Naive thymus-derived CD4-positive, alpha-beta T cell (primary cell): Measurements from ENCODE around the gene CYCS. TPM values are rescaled to one million over a fixed set of nuclear protein-coding genes. Genes with fewer than 3 reads are reported as not detected.
"Not testable (repeated sequence)": the region's sequence is repeated elsewhere in the genome, so short reads cannot be mapped to it uniquely, and the experiment has no call there.

Experiments
- ATAC-seq: fragments of 150-1000 bp; cut with Tn5 transposase; 2 replicates; pipeline ENCODE4 v1.10.0; 2021; ENCODE audit warnings: mild to moderate bottlenecking, moderate library complexity
- CTCF ChIA-PET: fragments of 350-600 bp; sonication (Branson Sonifier 250); formaldehyde crosslinking; loops from one replicate; lab custom pipeline; 2021; ENCODE audit warnings: antibody characterized with exemption; lab: Charles Lee
- POLR2A ChIA-PET: fragments of 350-600 bp; sonication (Branson Sonifier 250); formaldehyde crosslinking; loops from one replicate; lab custom pipeline; 2021; ENCODE audit warnings: antibody characterized with exemption, inconsistent platforms; lab: Charles Lee
- DNase-seq, 9 donors: peaks; one replicate each; pipeline versions ENCODE4 v3.0.0 to v3.0.0-alpha.2; 2020 to 2022; ENCODE audit warnings: mixed read lengths in 1 of 9
- H3K27ac ChIP-seq: one replicate; pipeline ENCODE4 v1.7.0; 2013; ENCODE audit warnings: mild to moderate bottlenecking, low read depth, low read length, moderate library complexity
- H3K27me3 ChIP-seq, 2 donors: one replicate each; pipeline ENCODE4 v1.7.0; 2013; ENCODE audit warnings: low read length in 2 of 2, mild to moderate bottlenecking in 2 of 2, moderate library complexity in 2 of 2; ENCODE audit not compliant: control insufficient read depth in 2 of 2, insufficient read depth in 2 of 2
- H3K36me3 ChIP-seq, 3 experiments: 1 replicate in 2 of 3; 2 replicates in 1 of 3; pipeline ENCODE4 v1.7.0; 2013; ENCODE audit warnings: low read length in 3 of 3, mild to moderate bottlenecking in 3 of 3, moderate library complexity in 1 of 3; ENCODE audit not compliant: insufficient read depth in 3 of 3, control insufficient read depth in 2 of 3
- H3K4me1 ChIP-seq, 2 donors: one replicate each; pipeline ENCODE4 v1.7.0; 2013; ENCODE audit warnings: low read length in 2 of 2, mild to moderate bottlenecking in 2 of 2, moderate library complexity in 1 of 2; ENCODE audit not compliant: control insufficient read depth in 2 of 2, insufficient read depth in 2 of 2
- H3K4me3 ChIP-seq: 2 replicates; pipeline ENCODE4 v1.7.0; 2013; ENCODE audit warnings: mild to moderate bottlenecking, low read length
- H3K9me3 ChIP-seq, 3 experiments: 1 replicate in 2 of 3; 2 replicates in 1 of 3; pipeline ENCODE4 v1.7.0; 2013; ENCODE audit warnings: low read length in 3 of 3; ENCODE audit not compliant: control insufficient read depth in 2 of 3
- H3K27ac Mint-ChIP-seq, 9 donors: one replicate each; pipeline ENCODE4 v1.8.0; 2020 to 2022; ENCODE audit warnings: mixed read lengths in 9 of 9, mild to moderate bottlenecking in 8 of 9, moderate library complexity in 5 of 9, inconsistent platforms in 2 of 9
- H3K27me3 Mint-ChIP-seq, 5 donors: one replicate each; pipeline ENCODE4 v1.8.0; 2021 to 2022; ENCODE audit warnings: mixed read lengths in 5 of 5, mild to moderate bottlenecking in 1 of 5
- H3K36me3 Mint-ChIP-seq, 5 donors: one replicate each; pipeline ENCODE4 v1.8.0; 2020 to 2022; ENCODE audit warnings: mixed read lengths in 5 of 5, mild to moderate bottlenecking in 3 of 5, inconsistent platforms in 1 of 5
- H3K4me1 Mint-ChIP-seq, 7 donors: one replicate each; pipeline ENCODE4 v1.8.0; 2020 to 2022; ENCODE audit warnings: mixed read lengths in 7 of 7, mild to moderate bottlenecking in 3 of 7, inconsistent platforms in 1 of 7
- H3K4me3 Mint-ChIP-seq, 10 donors: one replicate each; pipeline ENCODE4 v1.8.0; 2020 to 2022; ENCODE audit warnings: mild to moderate bottlenecking in 10 of 10, mixed read lengths in 10 of 10, moderate library complexity in 6 of 10, inconsistent platforms in 2 of 10
- H3K9me3 Mint-ChIP-seq, 11 donors: one replicate each; pipeline ENCODE4 v1.8.0; 2020 to 2022; ENCODE audit warnings: mixed read lengths in 11 of 11, mild to moderate bottlenecking in 4 of 11, inconsistent platforms in 1 of 11, moderate library complexity in 1 of 11
- intact Hi-C, 2 donors: fragments of 100-400 bp; cut with micrococcal nuclease; formaldehyde crosslinking; loops; one replicate each; pipeline ENCODE4 v1.15.1; 2023
- polyA plus RNA-seq, 2 donors: library from polyadenylated mRNA; unstranded; fragments of 300-500 nt; fragmentation: Illumina TruSeq; gene quantifications; one replicate each; pipeline ENCODE4 v1.2.3, GENCODE V29; 2021
- total RNA-seq, 6 experiments: library from RNA in 5 of 6; stranded (reverse) in 5 of 6; gene quantifications; 1 replicate in 5 of 6; 2 replicates in 1 of 6; pipeline ENCODE4 v1.2.3 and lab custom pipeline; 2021 to 2026

The CYCS gene
- total and polyA plus RNA-seq, 7 experiments from 2014 or later: 40.4 to 130 (median 114) TPM

DNA sequence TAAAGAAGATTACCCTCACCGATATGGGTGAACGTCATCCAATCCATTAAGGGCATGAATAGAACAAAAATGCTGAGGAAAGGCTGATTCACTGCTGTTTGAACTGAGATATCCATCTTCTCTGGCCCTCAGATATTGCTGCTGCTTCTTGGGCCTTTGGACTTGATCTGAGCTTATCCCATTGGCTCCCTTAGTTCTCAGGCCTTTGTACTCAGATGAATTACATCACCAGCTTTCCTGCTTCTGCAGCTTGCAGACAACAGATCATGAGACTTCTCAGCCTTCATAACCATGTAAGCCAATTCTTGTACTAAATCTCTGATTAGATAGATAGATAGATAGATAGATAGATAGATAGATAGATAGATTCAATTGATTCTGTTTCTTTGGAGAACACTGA is 40.2 kb downstream of the CYCS start:
- Mint-ChIP-seq H3K9me3 (peaks cover 0 to 2% (median 0%) of the 10 kb centered on the region in 11 donors), H3K27me3 (peaks cover 0 to 31% (median 5%) of the 10 kb centered on the region in 5 donors), H3K4me3 (no peak overlapping the region), H3K36me3 (peaks cover 0 to 3% (median 0%) of the 10 kb centered on the region in 5 donors), H3K27ac (no peak overlapping the region), H3K4me1 (peaks cover 0 to 2% (median 0%) of the 10 kb centered on the region in 7 donors)
- ChIA-PET POLR2A (no interaction called here), CTCF (interaction anchor here (2.5 kb wide), 1 partner anchor 273 kb away, joined by 6 read pairs; no protein-coding TSS in a partner anchor)
- intact Hi-C loops: no loop called here
- no peaks in the 10 kb centered on the region for H3K36me3 ChIP-seq
- H3K4me3 ChIP-seq: no peak overlapping the region
- ATAC-seq (no peak), DNase-seq (no peak)
- no peak overlapping the region for H3K27ac ChIP-seq
- H3K9me3 ChIP-seq: no peaks in the 10 kb centered on the region
- no peaks in the 10 kb centered on the region for H3K27me3 ChIP-seq
- no peaks in the 10 kb centered on the region for H3K4me1 ChIP-seq

DNA sequence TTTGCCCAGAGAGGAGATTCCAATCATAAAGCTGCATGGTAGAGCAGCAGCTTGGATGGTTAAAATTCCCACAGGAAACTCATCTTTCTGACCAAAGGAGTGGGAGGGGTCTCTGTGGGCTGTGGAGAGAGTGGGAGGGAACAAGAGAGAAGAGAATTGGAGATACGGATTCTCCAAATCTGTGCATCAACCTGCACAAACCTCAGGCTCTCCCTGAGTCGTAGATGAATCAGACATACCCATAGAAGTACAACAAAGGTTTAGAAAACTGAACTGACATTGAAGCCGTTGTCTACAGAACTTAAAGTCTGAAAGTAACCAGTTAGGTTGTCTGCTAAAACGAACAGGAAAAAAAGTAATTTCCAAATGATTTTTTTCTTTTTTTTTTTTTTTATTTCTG is 41.9 kb downstream of the CYCS start:
- ATAC-seq: no peak
- H3K27ac Mint-ChIP-seq: no peak overlapping the region
- H3K4me3 Mint-ChIP-seq: no peak overlapping the region
- H3K4me1 ChIP-seq: no peaks in the 10 kb centered on the region
- no peak for DNase-seq
- peaks cover 0 to 3% (median 0%) of the 10 kb centered on the region in 5 donors for H3K36me3 Mint-ChIP-seq
- no peaks in the 10 kb centered on the region for H3K27me3 ChIP-seq
- peaks cover 0 to 2% (median 0%) of the 10 kb centered on the region in 11 donors for H3K9me3 Mint-ChIP-seq
- H3K4me1 Mint-ChIP-seq: peaks cover 0 to 2% (median 0%) of the 10 kb centered on the region in 7 donors
- H3K27me3 Mint-ChIP-seq: peaks cover 0 to 36% (median 5%) of the 10 kb centered on the region in 5 donors
- H3K4me3 ChIP-seq: no peak overlapping the region
- intact Hi-C loops: no loop called here
- H3K36me3 ChIP-seq: no peaks in the 10 kb centered on the region
- POLR2A ChIA-PET: no interaction called here
- H3K27ac ChIP-seq: no peak overlapping the region
- CTCF ChIA-PET: interaction anchor here (1.1 kb wide), 1 partner anchor 271 kb away, joined by 3 read pairs; no protein-coding TSS in a partner anchor
- no peaks in the 10 kb centered on the region for H3K9me3 ChIP-seq

DNA sequence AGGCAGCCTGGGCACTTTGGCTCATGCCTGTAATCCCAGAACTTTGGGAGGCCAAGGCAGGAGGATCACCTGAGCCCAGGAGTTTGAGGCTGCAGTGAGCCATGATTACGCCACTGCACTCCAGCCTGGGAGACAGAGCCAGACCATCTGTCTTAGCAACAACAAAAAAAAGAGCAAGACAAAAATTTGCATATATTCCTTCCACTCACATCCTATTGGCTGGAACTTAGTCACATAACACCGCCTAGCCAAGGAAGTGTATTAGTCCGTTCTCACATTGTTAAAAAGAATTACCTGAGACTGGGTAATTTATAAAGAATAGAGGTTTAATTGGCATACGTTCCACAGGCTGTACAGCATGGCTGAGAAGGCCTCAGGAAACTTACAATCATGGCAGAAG is 43.0 kb downstream of the CYCS start:
- H3K4me1 Mint-ChIP-seq, H3K36me3 Mint-ChIP-seq, intact Hi-C loops, DNase-seq, H3K27ac ChIP-seq, ATAC-seq, H3K36me3 ChIP-seq, H3K9me3 ChIP-seq, H3K27me3 ChIP-seq, H3K4me3 ChIP-seq, H3K4me1 ChIP-seq, H3K9me3 Mint-ChIP-seq, H3K27ac Mint-ChIP-seq, H3K4me3 Mint-ChIP-seq: not testable (repeated sequence)
- CTCF ChIA-PET: interaction anchor here (0.6 to 1.1 kb wide), 3 partner anchors 10 to 270 kb away, joined by 3 to 7 read pairs (median 3); no protein-coding TSS in a partner anchor
- peaks cover 0 to 41% (median 5%) of the 10 kb centered on the region in 5 donors for H3K27me3 Mint-ChIP-seq
- POLR2A ChIA-PET: interaction anchor here (0.7 kb wide), 1 partner anchor 261 kb away, joined by 3 read pairs; no protein-coding TSS in a partner anchor

GRCh38 chr7:25077096-25077495 is 48.0 kb downstream of the CYCS start:
- no peak overlapping the region for H3K27ac Mint-ChIP-seq
- H3K4me3 Mint-ChIP-seq: no peak overlapping the region
- DNase-seq (no peak), ATAC-seq (no peak)
- intact Hi-C loops: no loop called here
- ChIA-PET POLR2A (no interaction called here), CTCF (interaction anchor here (3.2 kb wide), 1 partner anchor 16 kb away, joined by 12 read pairs; no protein-coding TSS in a partner anchor)
- no peaks in the 10 kb centered on the region for H3K9me3 Mint-ChIP-seq
- no peaks in the 10 kb centered on the region for H3K9me3 ChIP-seq
- no peaks in the 10 kb centered on the region for H3K36me3 ChIP-seq
- peaks cover 0 to 18% (median 0%) of the 10 kb centered on the region in 5 donors for H3K27me3 Mint-ChIP-seq
- H3K4me1 ChIP-seq: no peaks in the 10 kb centered on the region
- no peaks in the 10 kb centered on the region for H3K36me3 Mint-ChIP-seq
- no peak overlapping the region for H3K27ac ChIP-seq
- no peaks in the 10 kb centered on the region for H3K27me3 ChIP-seq
- H3K4me1 Mint-ChIP-seq: peaks cover 0 to 10% (median 0%) of the 10 kb centered on the region in 7 donors
- H3K4me3 ChIP-seq: no peak overlapping the region

GRCh38 chr7:25075459-25075858 is 49.6 kb downstream of the CYCS start:
- CTCF ChIA-PET: interaction anchor here (3.2 kb wide), 1 partner anchor 18 kb away, joined by 12 read pairs; no protein-coding TSS in a partner anchor
- intact Hi-C loops: no loop called here
- Histone ChIP-seq H3K27me3 (no peaks in the 10 kb centered on the region), H3K4me3 (no peak overlapping the region), H3K27ac (no peak overlapping the region), H3K4me1 (no peaks in the 10 kb centered on the region), H3K36me3 (no peaks in the 10 kb centered on the region), H3K9me3 (no peaks in the 10 kb centered on the region)
- Mint-ChIP-seq H3K36me3 (no peaks in the 10 kb centered on the region), H3K9me3 (no peaks in the 10 kb centered on the region), H3K27me3 (peaks cover 0 to 15% (median 0%) of the 10 kb centered on the region in 5 donors), H3K27ac (no peak overlapping the region), H3K4me3 (no peak overlapping the region), H3K4me1 (peaks cover 0 to 10% (median 0%) of the 10 kb centered on the region in 7 donors)
- POLR2A ChIA-PET: no interaction called here
- ATAC-seq (no peak), DNase-seq (peak in 1 of 9 donors; percentile 27)

DNA sequence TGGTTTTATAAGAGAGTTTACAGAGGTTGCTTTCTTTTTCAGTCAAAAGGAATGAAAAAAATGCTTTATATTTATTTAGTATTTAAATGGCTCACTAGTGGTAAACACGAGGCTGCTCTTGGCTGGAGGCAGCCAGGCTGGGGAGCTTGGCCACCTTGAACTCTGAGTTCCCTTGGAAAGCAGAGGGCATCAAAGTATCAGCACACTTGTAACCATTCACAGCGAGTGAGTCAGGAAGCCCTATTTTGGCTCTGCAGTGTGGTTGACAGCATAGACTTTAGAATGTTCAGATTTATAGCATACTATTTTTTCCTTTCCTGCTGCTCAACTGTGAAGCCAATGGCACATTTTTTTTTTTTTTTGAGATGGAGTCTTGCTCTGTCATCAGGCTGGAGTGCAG is 51.6 kb downstream of the CYCS start:
- H3K4me3 Mint-ChIP-seq: no peak overlapping the region
- H3K27me3 Mint-ChIP-seq: peaks cover 0 to 9% (median 0%) of the 10 kb centered on the region in 5 donors
- Histone ChIP-seq H3K36me3 (no peaks in the 10 kb centered on the region), H3K4me3 (no peak overlapping the region), H3K4me1 (no peaks in the 10 kb centered on the region), H3K9me3 (no peaks in the 10 kb centered on the region), H3K27me3 (no peaks in the 10 kb centered on the region), H3K27ac (no peak overlapping the region)
- ATAC-seq: no peak
- DNase-seq: no peak
- CTCF ChIA-PET: interaction anchor here (4.2 kb wide), 1 partner anchor 252 kb away, joined by 56 read pairs; no protein-coding TSS in a partner anchor
- intact Hi-C loops: loop anchor here in 1 of 2 donors (5.0 kb wide), 1 partner anchor 46 kb away; no protein-coding TSS in a partner anchor
- no peaks in the 10 kb centered on the region for H3K9me3 Mint-ChIP-seq
- H3K27ac Mint-ChIP-seq: no peak overlapping the region
- H3K4me1 Mint-ChIP-seq: peaks cover 0 to 22% (median 0%) of the 10 kb centered on the region in 7 donors
- POLR2A ChIA-PET: interaction anchor here (1.1 kb wide), 1 partner anchor 33 kb away, joined by 8 read pairs; no protein-coding TSS in a partner anchor
- H3K36me3 Mint-ChIP-seq: no peaks in the 10 kb centered on the region
